GM04504 (cell line): ENCODE results near the gene FGF14.

Experiments
- DNase-seq: peaks from one replicate; pipeline ENCODE4 v3.0.0-alpha.2; 2012; ENCODE audit warnings: low read depth

The FGF14 gene

GRCh38 chr13:101925731-101926130 lies 476.1 kb downstream of the FGF14 start:
- no peak for DNase-seq

- no peak for DNase-seq
Measured at GRCh38 chr13:101919541-101920181, 482.2 kb downstream of the FGF14 start.

- DNase-seq, result no peak
Measured at GRCh38 chr13:101917833-101918661, 483.8 kb downstream of the FGF14 start.

GRCh38 chr13:101917475-101917810 lies 484.4 kb downstream of the FGF14 start:
- no peak for DNase-seq

- no peak for DNase-seq
Measured at GRCh38 chr13:101916775-101917474, 484.9 kb downstream of the FGF14 start.

- no peak for DNase-seq
Measured at GRCh38 chr13:101916108-101916774, 485.6 kb downstream of the FGF14 start.

GRCh38 chr13:101915755-101916107 lies 486.1 kb downstream of the FGF14 start:
- DNase-seq, result no peak

GRCh38 chr13:101915331-101915730 lies 486.5 kb downstream of the FGF14 start:
- DNase-seq, result no peak

GRCh38 chr13:101911752-101912151 lies 490.1 kb downstream of the FGF14 start:
- no peak for DNase-seq

GRCh38 chr13:101903890-101904289 lies 498.0 kb downstream of the FGF14 start:
- no peak for DNase-seq

- DNase-seq, result no peak
Measured at GRCh38 chr13:101898676-101899075, 503.2 kb downstream of the FGF14 start.

- DNase-seq, result no peak
Measured at GRCh38 chr13:101896541-101896940, 505.3 kb downstream of the FGF14 start.

- no peak for DNase-seq
Measured at GRCh38 chr13:101893021-101893420, 508.8 kb downstream of the FGF14 start.

GRCh38 chr13:101892296-101892695 lies 509.6 kb downstream of the FGF14 start:
- DNase-seq, result no peak

GRCh38 chr13:101881593-101881992 lies 520.3 kb downstream of the FGF14 start:
- no peak for DNase-seq

GRCh38 chr13:101880581-101880980 lies 521.3 kb downstream of the FGF14 start:
- DNase-seq, result no peak

- DNase-seq, result no peak
Measured at GRCh38 chr13:101876951-101877350, 524.9 kb downstream of the FGF14 start.

- no peak for DNase-seq
Measured at GRCh38 chr13:101875717-101876393, 526.0 kb downstream of the FGF14 start.

GRCh38 chr13:101875091-101875490 lies 526.8 kb downstream of the FGF14 start:
- DNase-seq, result no peak

GRCh38 chr13:101869553-101869952 lies 532.3 kb downstream of the FGF14 start:
- no peak for DNase-seq

GRCh38 chr13:101868585-101869469 lies 533.0 kb downstream of the FGF14 start:
- DNase-seq, result no peak
